Upper lobe of left lung (tissue), 4 donors: ENCODE results near the gene TMEM238.

ENCODE experiments used
- CTCF ChIP-seq, 6 experiments: fragments of 450-650 bp in 4 of 6; fragments of 200-600 bp in 2 of 6; sonication (generic) in 2 of 6; IDR thresholded peaks; one replicate each; pipeline ENCODE4 v1.5.1; 2016 to 2019; ENCODE audit warnings: antibody characterized with exemption in 6 of 6
- EP300 ChIP-seq, 4 donors: sonication (generic); formaldehyde crosslinking; IDR thresholded peaks; one replicate each; pipeline ENCODE4 v1.5.1; 2017; ENCODE audit warnings: antibody characterized with exemption in 4 of 4, control low read depth in 2 of 4
- POLR2A ChIP-seq, 4 donors: fragments of 450-650 bp; IDR thresholded peaks; one replicate each; pipeline ENCODE4 v1.5.1; 2016 to 2017; ENCODE audit warnings: antibody characterized with exemption in 4 of 4, mild to moderate bottlenecking in 2 of 4
- POLR2AphosphoS5 ChIP-seq, 2 donors: sonication (generic); formaldehyde crosslinking; IDR thresholded peaks; one replicate each; pipeline ENCODE4 v1.5.1; 2017; ENCODE audit warnings: antibody characterized with exemption in 2 of 2

- no peak for TF ChIP-seq EP300 (IDR thresholded peaks at IDR 0.05)
- TF ChIP-seq CTCF (IDR thresholded peaks at IDR 0.05): no peak
- no peak for TF ChIP-seq POLR2A (IDR thresholded peaks at IDR 0.05)
- no peak for TF ChIP-seq POLR2AphosphoS5 (IDR thresholded peaks at IDR 0.05)
Measured at GRCh38 chr19:55405638-55406037, 21.5 kb upstream of the TMEM238 start.
